GM15510 (cell line): ENCODE data around the gene PIAS4.
A peak's percentile ranks its signal among the peaks of the same experiment; 100 is the strongest.

Source experiments
- POLR2A ChIP-seq: IDR thresholded peaks from 3 replicates; pipeline ENCODE4 v1.6.1; 2011; ENCODE audit warnings: borderline replicate concordance; ENCODE audit not compliant: insufficient read length; ENCODE audit errors: extremely low read depth

Gene PIAS4

DNA sequence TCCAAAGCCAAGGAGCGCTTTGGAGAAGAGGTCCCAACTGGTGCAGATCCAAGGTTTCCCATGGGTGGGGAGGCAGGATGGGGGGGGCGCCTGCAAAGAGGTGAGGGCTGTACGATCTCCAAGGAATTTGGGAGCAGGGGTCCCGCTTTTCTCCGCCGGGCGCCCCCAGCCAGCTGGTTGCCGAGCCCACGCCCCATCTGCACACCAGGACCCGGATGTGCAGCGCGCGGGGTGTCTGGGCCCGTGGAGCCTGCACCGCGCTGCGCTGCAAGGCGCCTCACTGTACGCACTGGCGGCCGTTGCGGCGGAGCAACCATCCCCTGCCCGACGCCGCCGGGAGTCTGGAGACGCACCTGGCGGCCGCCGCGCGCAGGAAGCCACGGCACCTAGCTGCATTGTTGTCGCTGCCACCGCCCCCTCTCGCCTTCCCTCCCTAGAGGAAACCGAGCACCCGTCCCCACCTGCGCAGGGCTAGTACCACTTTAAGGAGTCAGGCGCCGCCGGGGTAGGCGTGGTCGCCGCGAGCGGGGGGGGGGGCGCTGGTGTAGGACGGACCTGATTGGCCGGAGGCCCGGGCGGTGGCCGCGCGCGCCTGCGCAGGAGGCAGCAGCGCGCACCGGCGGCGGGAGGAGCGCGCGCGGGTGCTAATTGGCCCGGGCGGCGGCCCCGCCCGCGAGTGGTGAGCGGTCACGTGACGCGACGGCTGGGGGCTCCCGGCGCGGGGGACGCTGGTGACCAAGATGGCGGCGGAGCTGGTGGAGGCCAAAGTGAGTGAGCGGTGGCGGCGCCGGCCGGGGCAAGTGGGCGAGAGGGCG is at the start of gene PIAS4:
Gene PIAS4 (plus strand): TSS at position 716 of the 815 bp plus-strand sequence. CDS start 25 bp downstream, at position 741.
- TF ChIP-seq POLR2A, result peak; percentile 67

DNA sequence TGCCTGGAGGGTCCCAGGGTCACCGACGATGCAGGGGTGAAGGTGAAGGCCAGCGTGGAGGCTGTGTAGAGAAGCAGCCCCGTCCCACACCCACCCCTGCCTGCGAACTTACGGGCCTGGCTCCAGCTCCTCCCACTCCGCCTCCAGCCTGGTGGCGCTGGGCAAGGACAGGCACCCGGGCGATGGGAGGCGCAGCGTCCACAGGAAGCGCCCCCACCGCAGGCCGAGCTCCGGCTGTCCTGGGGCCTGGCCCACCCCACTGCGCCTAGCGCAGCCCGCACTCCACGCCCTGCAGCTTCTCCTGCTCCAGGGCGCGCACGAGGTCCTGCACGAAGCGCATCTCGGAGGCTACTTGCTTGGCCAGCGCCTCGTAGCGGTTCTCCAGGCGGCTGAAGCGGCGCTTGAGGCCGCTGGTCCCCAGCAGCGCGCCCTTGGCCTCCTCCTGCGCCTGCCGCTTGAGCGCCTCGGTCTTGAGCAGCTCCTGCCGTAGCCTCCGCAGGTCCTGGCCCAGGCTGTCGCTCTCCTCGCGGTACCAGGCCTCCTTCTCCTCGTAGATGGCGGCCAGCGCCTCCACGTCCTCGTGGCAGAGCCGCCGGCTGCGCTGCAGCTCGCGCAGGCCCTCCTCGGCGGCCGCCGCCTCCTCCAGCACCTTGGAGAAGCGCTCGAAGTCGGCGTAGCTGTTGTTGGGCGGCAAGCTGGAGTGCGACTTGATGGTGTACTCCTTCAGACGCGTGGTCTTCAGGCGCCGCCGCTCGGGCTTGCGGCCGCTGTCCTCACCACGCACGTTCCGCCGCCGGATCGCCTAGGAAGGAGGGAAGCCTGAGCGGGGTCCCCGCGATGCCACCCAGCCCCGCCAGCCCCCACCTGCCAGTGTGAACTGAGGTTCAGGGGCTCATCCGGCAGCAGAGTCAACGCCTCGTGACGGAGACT is 48.4 kb upstream of the PIAS4 start:
- TF ChIP-seq POLR2A, result no peak

GRCh38 chr19:3959766-3960131 is 47.8 kb upstream of the PIAS4 start:
- TF ChIP-seq POLR2A, result no peak

DNA sequence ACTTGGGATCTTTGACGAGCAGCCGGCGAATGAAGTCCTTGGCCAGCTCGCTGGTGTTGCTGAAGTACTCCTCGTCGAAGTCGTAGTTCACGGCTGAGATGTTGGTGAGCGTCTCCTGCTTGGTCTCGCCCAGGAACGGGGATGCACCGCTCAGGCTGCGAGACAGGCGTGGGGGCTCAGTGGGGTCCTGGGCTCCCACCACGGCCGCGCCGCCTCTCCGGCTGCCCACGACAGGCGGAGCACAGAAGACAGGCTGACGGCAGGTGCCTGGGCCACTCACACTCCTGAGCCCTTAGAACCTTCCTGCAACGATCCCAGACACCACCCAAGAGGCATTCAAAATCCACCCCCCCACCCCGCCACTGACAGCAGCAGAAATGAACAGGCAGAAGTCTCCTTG is 46.5 kb upstream of the PIAS4 start:
- no peak for TF ChIP-seq POLR2A

GRCh38 chr19:3963458-3964255 is 43.9 kb upstream of the PIAS4 start:
- no peak for TF ChIP-seq POLR2A

GRCh38 chr19:3964256-3965194 is 43.0 kb upstream of the PIAS4 start:
- no peak for TF ChIP-seq POLR2A

GRCh38 chr19:3966051-3967017 is 41.2 kb upstream of the PIAS4 start:
- TF ChIP-seq POLR2A, result no peak

GRCh38 chr19:3968556-3969434 is 38.7 kb upstream of the PIAS4 start:
- TF ChIP-seq POLR2A, result no peak

GRCh38 chr19:3969435-3970312 is 37.9 kb upstream of the PIAS4 start:
- no peak for TF ChIP-seq POLR2A

GRCh38 chr19:3970313-3970807 is 37.2 kb upstream of the PIAS4 start:
- TF ChIP-seq POLR2A, result no peak

DNA sequence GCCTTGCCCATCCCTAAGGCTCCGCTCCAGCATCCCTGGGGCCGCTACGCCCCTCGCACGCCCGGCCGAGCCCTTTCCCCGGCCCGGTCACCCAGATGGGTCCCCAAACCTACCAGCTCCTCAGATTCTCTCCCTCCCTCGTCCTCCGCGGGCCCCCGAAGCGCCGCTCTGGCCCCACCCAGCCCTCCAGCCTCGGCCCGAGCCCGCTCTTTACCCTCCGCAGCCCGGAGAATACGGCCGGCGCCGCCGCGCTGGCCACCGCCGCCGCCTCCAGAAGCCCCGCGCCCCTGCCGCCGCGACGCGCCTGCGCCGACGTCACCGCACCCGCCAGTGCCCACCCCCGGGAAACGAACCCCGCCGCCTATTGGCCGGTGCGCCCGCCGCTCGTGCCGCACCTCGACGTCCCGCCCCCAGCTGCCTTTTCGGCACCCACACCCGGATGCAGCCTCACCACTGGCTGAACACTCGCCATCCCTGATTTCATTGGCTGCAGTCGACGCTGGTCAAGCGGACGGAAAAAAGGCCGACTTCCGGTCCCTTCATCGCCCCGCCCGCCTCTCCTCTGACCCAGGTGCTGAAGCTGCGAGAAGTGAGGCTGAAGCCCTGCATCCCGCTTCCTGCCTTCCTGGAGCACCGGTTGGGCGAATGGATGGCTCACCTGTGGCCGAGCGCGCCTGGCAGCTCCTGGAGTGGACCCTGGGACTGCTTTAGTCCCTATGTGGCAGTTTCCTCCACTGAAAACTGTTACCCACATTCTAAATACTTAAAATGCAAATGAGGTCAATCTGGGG is 36.5 kb upstream of the PIAS4 start, which contains the start of gene DAPK3:
Gene DAPK3 (minus strand): TSS at position 292 of the 791 bp plus-strand sequence. CDS start 1,364 bp downstream, outside the sequence.
- TF ChIP-seq POLR2A, result peak; percentile 79
